Chondrocyte (in vitro differentiated cells): ENCODE results near the gene KRT3. TPM values are rescaled to one million over a fixed set of nuclear protein-coding genes. Genes with fewer than 3 reads are reported as not detected.

ENCODE experiments used
- DNase-seq: peaks from one replicate; pipeline ENCODE4 v3.0.0; 2021; ENCODE audit warnings: mixed read lengths, low spot score
- H3K27ac Mint-ChIP-seq: one replicate; pipeline ENCODE4 v1.8.0; 2021; ENCODE audit warnings: mild to moderate bottlenecking, moderate library complexity, mixed read lengths; ENCODE audit not compliant: unreplicated experiment
- H3K27me3 Mint-ChIP-seq: 2 replicates; pipeline ENCODE4 v1.8.0; 2021; ENCODE audit warnings: low read depth, mixed read lengths
- H3K36me3 Mint-ChIP-seq: 2 replicates; pipeline ENCODE4 v1.8.0; 2021; ENCODE audit warnings: low read depth, mixed read lengths
- H3K4me1 Mint-ChIP-seq: 2 replicates; pipeline ENCODE4 v1.8.0; 2021; ENCODE audit warnings: low read depth, mild to moderate bottlenecking, mixed read lengths
- H3K4me3 Mint-ChIP-seq: one replicate; pipeline ENCODE4 v1.8.0; 2021; ENCODE audit warnings: mild to moderate bottlenecking, moderate library complexity, mixed read lengths; ENCODE audit not compliant: unreplicated experiment
- H3K9me3 Mint-ChIP-seq: 2 replicates; pipeline ENCODE4 v1.8.0; 2021; ENCODE audit warnings: low read depth, mixed read lengths
- CTCF ChIP-seq: fragments of 200-600 bp; sonication (generic); IDR thresholded peaks from 2 replicates; pipeline ENCODE4 v1.5.0; 2021; ENCODE audit warnings: antibody characterized with exemption, mild to moderate bottlenecking, moderate library complexity
- total RNA-seq: library from RNA; stranded (reverse); gene quantifications from 3 replicates; pipeline ENCODE4 v1.2.1, GENCODE V29; 2021

Gene KRT3
- total RNA-seq, 1 donor from 2014 or later = not detected

DNA sequence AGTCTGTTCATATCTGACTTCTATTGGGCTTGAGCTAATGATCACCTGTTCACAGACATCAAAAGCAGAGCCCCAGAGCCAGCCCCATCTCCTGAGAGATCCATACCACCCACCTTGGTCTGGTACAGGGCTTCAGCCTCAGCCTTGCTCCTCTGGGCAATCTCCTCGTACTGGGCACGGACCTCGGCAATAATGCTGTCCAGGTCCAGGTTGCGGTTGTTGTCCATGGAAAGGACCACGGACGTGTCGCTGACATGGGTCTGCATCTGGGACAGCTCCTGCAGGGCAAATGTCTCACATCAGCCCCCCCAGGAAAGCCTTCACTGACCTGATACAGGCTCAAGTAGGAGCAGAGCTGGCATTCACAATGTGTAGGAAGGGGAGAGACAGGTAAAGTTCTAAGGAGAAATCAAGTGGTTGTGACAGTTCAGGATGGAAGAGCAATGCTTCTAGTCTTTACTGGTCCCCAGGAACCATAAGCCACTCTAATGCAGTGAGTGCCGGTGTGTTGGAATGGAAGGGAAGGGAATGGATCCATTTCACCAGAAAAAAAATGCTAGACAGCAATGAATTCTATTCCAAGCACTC, 12.8 kb upstream of the KRT3 start:
- Mint-ChIP-seq H3K36me3 (no peaks in the 10 kb centered on the region), H3K27ac (no peak overlapping the region), H3K4me3 (no peak overlapping the region), H3K27me3 (peaks cover 49% of the 10 kb centered on the region), H3K4me1 (no peaks in the 10 kb centered on the region), H3K9me3 (no peaks in the 10 kb centered on the region)
- no peak for DNase-seq
- TF ChIP-seq CTCF = no peak

DNA sequence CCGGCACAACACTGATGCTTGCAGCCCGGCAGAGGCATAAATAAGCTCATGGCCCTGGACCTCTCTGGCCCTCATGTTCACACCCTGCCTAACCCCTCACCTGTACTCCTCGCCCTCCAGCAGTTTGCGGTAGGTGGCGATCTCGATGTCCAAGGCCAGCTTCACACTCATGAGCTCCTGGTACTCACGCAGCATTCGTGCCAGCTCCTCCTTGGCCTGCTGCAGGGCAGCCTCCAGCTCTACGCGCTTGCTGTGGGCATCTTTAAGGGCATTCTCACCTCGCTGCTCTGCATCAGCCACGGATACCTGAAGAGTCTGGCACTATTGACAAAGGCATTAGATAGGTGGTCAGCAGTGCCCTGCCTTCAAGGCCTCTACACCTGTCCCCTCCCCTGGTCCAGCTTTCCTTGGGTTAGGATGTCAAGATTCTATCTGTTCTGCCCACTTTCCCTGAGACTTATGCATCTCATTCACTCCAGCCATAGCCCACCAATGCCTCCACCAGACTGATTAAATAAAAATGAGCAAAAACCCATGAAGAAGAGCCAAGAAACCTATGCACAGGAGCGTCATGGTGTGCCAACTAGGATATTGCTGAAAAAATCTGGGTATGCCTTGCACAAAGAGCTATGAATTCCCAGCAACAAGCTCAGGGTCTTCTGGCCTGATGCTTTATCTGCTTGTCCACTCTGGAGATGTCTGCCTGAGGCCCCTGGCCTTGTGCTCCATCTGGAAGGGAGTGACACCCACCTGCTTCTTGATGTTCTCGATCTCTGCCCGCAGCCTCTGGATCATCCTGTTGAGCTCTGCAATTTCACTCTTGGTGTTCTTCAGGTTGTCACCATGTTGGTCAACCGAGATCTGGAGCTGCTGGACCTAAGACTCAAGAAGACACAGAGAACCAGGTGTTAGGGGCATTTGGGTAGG, 11.9 kb upstream of the KRT3 start:
- no peaks in the 10 kb centered on the region for H3K36me3 Mint-ChIP-seq
- no peak for DNase-seq
- H3K27ac Mint-ChIP-seq = no peak overlapping the region
- H3K9me3 Mint-ChIP-seq = no peaks in the 10 kb centered on the region
- TF ChIP-seq CTCF = no peak
- peaks cover 50% of the 10 kb centered on the region for H3K27me3 Mint-ChIP-seq
- no peaks in the 10 kb centered on the region for H3K4me1 Mint-ChIP-seq
- no peak overlapping the region for H3K4me3 Mint-ChIP-seq

GRCh38 chr12:52806821-52807543, 11.1 kb upstream of the KRT3 start:
- H3K27me3 Mint-ChIP-seq = peaks cover 55% of the 10 kb centered on the region
- H3K36me3 Mint-ChIP-seq = no peaks in the 10 kb centered on the region
- no peak overlapping the region for H3K27ac Mint-ChIP-seq
- H3K4me3 Mint-ChIP-seq = no peak overlapping the region
- no peaks in the 10 kb centered on the region for H3K4me1 Mint-ChIP-seq
- no peak for TF ChIP-seq CTCF
- H3K9me3 Mint-ChIP-seq = no peaks in the 10 kb centered on the region
- DNase-seq = no peak

DNA sequence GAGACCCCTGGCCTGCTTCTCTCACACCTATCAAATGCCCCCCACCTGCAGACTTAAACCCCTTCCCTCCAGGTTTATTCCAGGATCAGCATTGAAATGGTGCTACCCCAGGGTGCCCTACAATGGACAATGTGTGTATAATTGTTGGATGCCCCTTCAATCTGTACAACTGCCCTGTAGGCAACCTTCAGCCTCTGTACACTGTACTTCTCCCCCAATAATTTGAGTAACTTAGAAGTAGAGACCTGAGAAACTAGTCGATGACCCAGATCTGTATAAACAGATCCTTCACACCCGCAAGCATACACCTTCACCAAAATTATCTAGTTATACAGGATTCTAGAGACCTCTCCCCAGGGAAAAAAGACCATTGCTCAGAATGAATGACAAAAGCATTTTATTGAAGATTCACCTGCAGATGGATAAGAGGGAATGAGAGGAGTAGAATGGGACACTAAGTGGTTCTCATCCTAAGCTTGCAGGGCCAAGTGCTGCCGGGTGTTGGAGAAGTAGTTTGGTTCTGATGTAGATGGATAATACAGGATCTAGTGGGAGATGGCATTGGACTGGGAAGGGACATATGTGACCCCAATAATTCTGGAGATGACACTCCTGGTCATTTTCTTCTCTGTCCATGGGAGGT, 10.4 kb upstream of the KRT3 start:
- Mint-ChIP-seq H3K4me1 (no peaks in the 10 kb centered on the region), H3K4me3 (no peak overlapping the region), H3K9me3 (no peaks in the 10 kb centered on the region), H3K27me3 (peaks cover 56% of the 10 kb centered on the region), H3K27ac (no peak overlapping the region), H3K36me3 (no peaks in the 10 kb centered on the region)
- no peak for DNase-seq
- no peak for TF ChIP-seq CTCF

DNA sequence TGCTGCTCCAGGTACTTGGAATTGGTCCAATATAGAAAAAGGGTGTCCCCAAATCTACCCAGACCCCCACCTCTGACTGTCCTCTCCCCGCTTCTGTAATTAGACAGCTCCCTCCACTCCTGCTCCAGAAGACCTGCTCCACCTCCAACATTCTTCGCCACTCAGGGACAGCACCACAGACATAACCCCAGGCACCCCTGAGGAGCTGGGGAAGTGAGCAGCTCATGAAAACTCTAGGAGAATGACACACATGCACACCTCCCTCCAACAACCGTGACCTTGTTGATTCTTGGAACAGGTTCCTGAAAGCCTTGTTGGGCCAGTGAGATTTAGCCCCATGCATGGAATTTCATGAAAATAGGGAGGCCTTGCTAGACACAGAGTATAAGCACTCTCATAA, 9.8 kb upstream of the KRT3 start:
- Mint-ChIP-seq H3K4me1 (peaks cover 4% of the 10 kb centered on the region), H3K36me3 (no peaks in the 10 kb centered on the region), H3K27ac (no peak overlapping the region), H3K27me3 (peaks cover 55% of the 10 kb centered on the region), H3K4me3 (no peak overlapping the region), H3K9me3 (no peaks in the 10 kb centered on the region)
- DNase-seq = no peak
- TF ChIP-seq CTCF = no peak
